A549 (cell line): ENCODE measurements around the gene RNF13. TPM values are rescaled to one million over a fixed set of nuclear protein-coding genes. Genes with fewer than 3 reads are reported as not detected.

ENCODE experiments used
- ATAC-seq, 2 experiments: fragments of 200-7000 bp in 1 of 2; fragments of >200 bp in 1 of 2; cut with Nextera tagmentation in 1 of 2; cut with Tn5 transposase in 1 of 2; 3 replicates each; pipeline versions ENCODE4 v1.8.0 to v1.9.1; 2018 to 2020; ENCODE audit warnings: mild to moderate bottlenecking in 1 of 2, moderate library complexity in 1 of 2
- CTCF ChIA-PET: fragments of 300-600 bp; sonication (Branson Sonifier 250); formaldehyde crosslinking; extraction: SDS; loops from one replicate; lab custom pipeline; 2021; ENCODE audit warnings: antibody characterized with exemption, inconsistent platforms; lab: Yijun Ruan, JAX
- POLR2A ChIA-PET: fragments of 350-600 bp; formaldehyde crosslinking; extraction: SDS; loops from one replicate; lab custom pipeline; 2021; ENCODE audit warnings: antibody characterized with exemption, inconsistent platforms; lab: Yijun Ruan, JAX
- DNase-seq, 2 experiments: peaks; one replicate each; pipeline versions ENCODE4 v3.0.0 to v3.0.0-alpha.2; 2011 to 2016; ENCODE audit warnings: low read depth in 1 of 2, low spot score in 1 of 2
- FAIRE-seq: peaks from 2 replicates; lab custom pipeline; 2011; peaks lifted over from hg19 to GRCh38; lab: Jason Lieb, UNC
- H3K27ac ChIP-seq, 2 experiments: fragments of >200 bp; sonication (Bioruptor Twin); formaldehyde crosslinking; 3 replicates each; pipeline ENCODE4 v1.5.1; 2016 to 2017
- H3K4me1 ChIP-seq: fragments of >200 bp; sonication (Bioruptor Twin); formaldehyde crosslinking; 3 replicates; pipeline ENCODE4 v1.6.1; 2016
- H3K4me2 ChIP-seq: fragments of >200 bp; sonication (Bioruptor Twin); formaldehyde crosslinking; 3 replicates; pipeline ENCODE4 v1.6.1; 2016
- H3K4me3 ChIP-seq: fragments of >200 bp; sonication (Bioruptor Twin); formaldehyde crosslinking; 3 replicates; pipeline ENCODE4 v1.5.1; 2016
- H3K9me3 ChIP-seq: fragments of >200 bp; sonication (Bioruptor Twin); formaldehyde crosslinking; 3 replicates; pipeline ENCODE4 v1.6.1; 2016
- CBX8 ChIP-seq: fragments of 200-600 bp; sonication (generic); IDR thresholded peaks from 2 replicates; pipeline ENCODE4 v1.6.1; 2016
- CEBPB ChIP-seq, 2 experiments: fragments of >200 bp in 1 of 2; sonication (Bioruptor Twin) in 1 of 2; formaldehyde crosslinking in 1 of 2; IDR thresholded peaks; 2 replicates each; pipeline ENCODE4 v1.6.1; 2012 to 2016
- CHD2 ChIP-seq: fragments of 150-350 bp; IDR thresholded peaks from 2 replicates; pipeline ENCODE4 v1.6.1; 2014; ENCODE audit warnings: low read length; ENCODE audit not compliant: partially characterized antibody
- EHF ChIP-seq: fragments of 250-450 bp; sonication (Bioruptor Pico); IDR thresholded peaks from 2 replicates; pipeline ENCODE4 v1.5.0; 2020; ENCODE audit warnings: mild to moderate bottlenecking
- FOSB ChIP-seq: fragments of 250-450 bp; sonication (Bioruptor Pico); IDR thresholded peaks from 2 replicates; pipeline ENCODE4 v1.5.0; 2020; ENCODE audit warnings: mild to moderate bottlenecking, moderate library complexity
- FOSL2 ChIP-seq, 2 experiments: fragments of 450-650 bp in 1 of 2; fragments of >200 bp in 1 of 2; sonication (Bioruptor Twin) in 1 of 2; formaldehyde crosslinking; IDR thresholded peaks; 2 replicates each; pipeline versions ENCODE4 v1.5.0 to v1.6.1; 2016 to 2020; ENCODE audit warnings: mild to moderate bottlenecking in 1 of 2, moderate library complexity in 1 of 2
- FOXS1 ChIP-seq: fragments of 250-450 bp; sonication (Bioruptor Pico); IDR thresholded peaks from 2 replicates; pipeline ENCODE4 v1.5.0; 2020; ENCODE audit warnings: mild to moderate bottlenecking, moderate library complexity
- GATA3 ChIP-seq: IDR thresholded peaks from 2 replicates; pipeline ENCODE4 v1.6.1; 2012; ENCODE audit warnings: borderline replicate concordance
- HDAC2 ChIP-seq: fragments of 200-600 bp; sonication (generic); IDR thresholded peaks from 2 replicates; pipeline ENCODE4 v1.6.1; 2016
- HOXB13 ChIP-seq: fragments of 250-450 bp; sonication (Bioruptor Pico); IDR thresholded peaks from 2 replicates; pipeline ENCODE4 v1.5.0; 2020; ENCODE audit warnings: low read depth, mild to moderate bottlenecking, moderate library complexity
- KDM1A ChIP-seq: fragments of 200-600 bp; sonication (generic); IDR thresholded peaks from 2 replicates; pipeline ENCODE4 v1.6.1; 2016; ENCODE audit warnings: low read depth, mild to moderate bottlenecking
- MAFK ChIP-seq: fragments of 450-650 bp; IDR thresholded peaks from 2 replicates; pipeline ENCODE4 v1.6.1; 2014; ENCODE audit not compliant: partially characterized antibody
- MAZ ChIP-seq: fragments of 150-350 bp; IDR thresholded peaks from 2 replicates; pipeline ENCODE4 v1.6.1; 2014; ENCODE audit warnings: antibody characterized with exemption, low read depth, low read length, borderline replicate concordance
- NR3C1 ChIP-seq: fragments of >200 bp; sonication (Bioruptor Twin); formaldehyde crosslinking; IDR thresholded peaks from 3 replicates; pipeline ENCODE4 v1.6.1; 2017
- RARB ChIP-seq: fragments of 250-450 bp; sonication (Bioruptor Pico); IDR thresholded peaks from 2 replicates; pipeline ENCODE4 v1.8.0; 2021; ENCODE audit warnings: mild to moderate bottlenecking, moderate library complexity
- RCOR1 ChIP-seq: fragments of 150-350 bp; IDR thresholded peaks from 2 replicates; pipeline ENCODE4 v1.6.1; 2014; ENCODE audit warnings: antibody characterized with exemption, low read length, low read depth
- RFX5 ChIP-seq: fragments of 450-650 bp; IDR thresholded peaks from 2 replicates; pipeline ENCODE4 v1.7.1; 2014; ENCODE audit warnings: antibody characterized with exemption, mild to moderate bottlenecking, moderate library complexity
- SREBF2 ChIP-seq: fragments of 450-650 bp; IDR thresholded peaks from 2 replicates; pipeline ENCODE4 v1.6.1; 2014; ENCODE audit warnings: mild to moderate bottlenecking, moderate library complexity
- TP53 ChIP-seq: fragments of 250-450 bp; sonication (Bioruptor Pico); IDR thresholded peaks from 2 replicates; pipeline ENCODE4 v1.5.0; 2021; ENCODE audit warnings: mild to moderate bottlenecking, moderate library complexity
- ZC3H11A ChIP-seq: fragments of 450-650 bp; IDR thresholded peaks from 2 replicates; pipeline ENCODE4 v1.6.1; 2014; ENCODE audit warnings: antibody characterized with exemption, mild to moderate bottlenecking
- WGBS: methylation state at CpG from one replicate; pipeline ENCODE4 v1.1.6; 2017; ENCODE audit errors: missing lambda C conversion rate; 5-methylcytosine and 5-hydroxymethylcytosine counted together
- polyA plus RNA-seq, 4 experiments: library from polyadenylated mRNA; depleted of rRNA in 3 of 4; stranded (reverse); fragments of >200 nt; fragmentation: RNase III in 1 of 4; extraction: RNeasy Plus Mini Kit Qiagen cat#74134 plus additional on column Dnase treatment in 1 of 4; gene quantifications; 2 replicates in 3 of 4; 3 replicates in 1 of 4; pipeline ENCODE4 v1.2.3, GENCODE V29; 2011 to 2017
- TF ChIP-seq, protein P1 (sequence below): IDR thresholded peaks from 2 replicates; pipeline ENCODE4 v1.6.1; 2012
- TF ChIP-seq, protein P2 (sequence below): fragments of 250-450 bp; sonication (Bioruptor Pico); IDR thresholded peaks from 2 replicates; pipeline ENCODE4 v1.5.0; 2020; ENCODE audit warnings: low read depth, mild to moderate bottlenecking, moderate library complexity
- TF ChIP-seq, protein P3 (sequence below): IDR thresholded peaks from 2 replicates; pipeline ENCODE4 v1.6.1; 2012; ENCODE audit warnings: low read depth, borderline replicate concordance

Gene RNF13
- polyA plus RNA-seq, 2 of the 4 experiments (the other 2 are of a cell fraction), result 46.2 to 100 TPM

DNA sequence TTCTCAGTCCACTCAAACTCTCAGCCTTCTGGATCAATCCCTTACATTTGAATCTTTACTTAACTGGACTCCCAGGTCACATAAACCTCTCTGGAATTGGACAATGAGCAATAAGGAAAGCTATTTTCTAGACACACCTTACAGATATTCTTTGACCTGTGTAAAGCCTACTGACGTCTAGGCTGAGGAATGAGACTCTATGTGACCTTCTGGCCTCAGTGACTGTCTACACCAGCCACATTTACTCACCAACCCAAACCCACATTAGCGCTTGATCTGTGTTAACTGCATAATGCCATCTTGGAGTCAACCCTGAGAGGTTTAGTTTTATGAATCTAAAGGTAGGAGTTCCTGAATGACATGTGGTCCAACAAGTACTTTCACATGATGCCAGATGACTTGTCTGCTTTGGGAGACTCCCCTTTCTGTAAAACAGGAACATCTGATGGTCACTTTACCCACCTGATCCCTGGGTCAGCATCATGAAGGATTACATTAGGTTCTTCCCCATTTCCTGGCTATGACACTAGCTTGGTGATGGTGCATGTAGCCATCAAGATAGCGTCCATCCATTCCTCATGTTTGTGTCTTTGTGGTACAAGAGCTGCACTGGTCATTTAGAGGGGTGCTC is 49.3 kb upstream of the RNF13 start:
- Histone ChIP-seq H3K4me3 (no peak overlapping the region), H3K4me1 (0 out of 3 replicates have a peak, but pooled peaks cover 2% of the 10 kb centered on the region), H3K27ac (no peak overlapping the region), H3K4me2 (no peak overlapping the region), H3K9me3 (no peaks in the 10 kb centered on the region)
- TF ChIP-seq, protein P1, sequence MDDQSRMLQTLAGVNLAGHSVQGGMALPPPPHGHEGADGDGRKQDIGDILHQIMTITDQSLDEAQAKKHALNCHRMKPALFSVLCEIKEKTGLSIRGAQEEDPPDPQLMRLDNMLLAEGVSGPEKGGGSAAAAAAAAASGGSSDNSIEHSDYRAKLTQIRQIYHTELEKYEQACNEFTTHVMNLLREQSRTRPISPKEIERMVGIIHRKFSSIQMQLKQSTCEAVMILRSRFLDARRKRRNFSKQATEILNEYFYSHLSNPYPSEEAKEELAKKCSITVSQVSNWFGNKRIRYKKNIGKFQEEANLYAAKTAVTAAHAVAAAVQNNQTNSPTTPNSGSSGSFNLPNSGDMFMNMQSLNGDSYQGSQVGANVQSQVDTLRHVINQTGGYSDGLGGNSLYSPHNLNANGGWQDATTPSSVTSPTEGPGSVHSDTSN, result no peak
- TF ChIP-seq TP53, result no peak
- no peak for TF ChIP-seq CBX8
- TF ChIP-seq, protein P2, sequence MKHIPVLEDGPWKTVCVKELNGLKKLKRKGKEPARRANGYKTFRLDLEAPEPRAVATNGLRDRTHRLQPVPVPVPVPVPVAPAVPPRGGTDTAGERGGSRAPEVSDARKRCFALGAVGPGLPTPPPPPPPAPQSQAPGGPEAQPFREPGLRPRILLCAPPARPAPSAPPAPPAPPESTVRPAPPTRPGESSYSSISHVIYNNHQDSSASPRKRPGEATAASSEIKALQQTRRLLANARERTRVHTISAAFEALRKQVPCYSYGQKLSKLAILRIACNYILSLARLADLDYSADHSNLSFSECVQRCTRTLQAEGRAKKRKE (CRISPR knock-in tag), result no peak
- no peak for TF ChIP-seq HDAC2
- no peak for TF ChIP-seq RARB
- TF ChIP-seq SREBF2, result no peak
- TF ChIP-seq MAFK, result no peak
- ChIA-PET CTCF (interaction anchor here (2.9 to 19.5 kb wide), 3 partner anchors 8 to 44 kb away, joined by 18 to 231 read pairs (median 30); no protein-coding TSS in a partner anchor), POLR2A (no interaction called here)
- ATAC-seq, result peak; percentile 36 to 40; a peak in 1 of 6 replicates
- DNase-seq, result peak in 1 of 2 experiments; percentile 10
- no peak for FAIRE-seq
- 44% methylated on average over 3 of the region's 3 CpGs for WGBS

DNA sequence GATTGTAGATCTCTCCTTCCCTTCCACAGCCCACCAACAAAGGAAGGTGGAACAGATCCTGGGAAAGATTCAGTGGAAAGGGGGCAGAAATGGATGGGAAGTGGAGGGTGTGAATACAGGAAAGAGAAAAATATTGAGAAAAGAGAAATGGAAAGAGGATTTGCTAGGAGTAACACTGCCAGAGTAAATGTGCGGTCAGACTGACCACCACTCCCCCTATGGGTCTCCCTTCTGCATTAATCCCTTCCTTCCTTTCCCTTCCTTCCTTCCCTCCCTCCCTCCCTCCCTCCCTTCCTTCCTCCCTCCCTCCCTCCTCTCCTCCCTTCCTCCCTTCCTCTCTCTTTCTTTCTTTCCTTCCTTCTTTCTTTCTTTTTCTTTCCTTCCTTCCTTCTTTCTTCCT is 48.7 kb upstream of the RNF13 start:
- TF ChIP-seq FOSL2 (IDR thresholded peaks at IDR 0.05) (no peak), FOSL2 (CRISPR knock-in tag; IDR thresholded peaks at IDR 0.05) (no peak), CHD2 (no peak), FOSB (CRISPR knock-in tag) (no peak), FOXS1 (CRISPR knock-in tag) (no peak), KDM1A (no peak), RFX5 (no peak), RCOR1 (no peak), HOXB13 (CRISPR knock-in tag) (no peak), CBX8 (no peak), EHF (no peak), MAZ (no peak), NR3C1 (no peak), ZC3H11A (no peak), SREBF2 (no peak), GATA3 (no peak), CEBPB (IDR thresholded peaks at IDR 0.05) (no peak)
- TF ChIP-seq, protein P2 (CRISPR knock-in tag), result no peak
- TF ChIP-seq, protein P3, sequence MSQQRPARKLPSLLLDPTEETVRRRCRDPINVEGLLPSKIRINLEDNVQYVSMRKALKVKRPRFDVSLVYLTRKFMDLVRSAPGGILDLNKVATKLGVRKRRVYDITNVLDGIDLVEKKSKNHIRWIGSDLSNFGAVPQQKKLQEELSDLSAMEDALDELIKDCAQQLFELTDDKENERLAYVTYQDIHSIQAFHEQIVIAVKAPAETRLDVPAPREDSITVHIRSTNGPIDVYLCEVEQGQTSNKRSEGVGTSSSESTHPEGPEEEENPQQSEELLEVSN, result no peak
- TF ChIP-seq, all 56 proteins: peak for 0
- Histone ChIP-seq H3K4me3 (no peak overlapping the region), H3K27ac (no peak overlapping the region), H3K4me2 (no peak overlapping the region), H3K4me1 (0 out of 3 replicates have a peak, but pooled peaks cover 2% of the 10 kb centered on the region), H3K9me3 (no peaks in the 10 kb centered on the region)
- WGBS, result 51% methylated on average over 1 of the region's 1 CpG
- 0 out of 6 replicates have a peak, but pooled peaks of 1 of the 2 experiments have one; percentile 30 for ATAC-seq
- FAIRE-seq, result no peak
- CTCF ChIA-PET, result interaction anchor here (1.1 to 19.5 kb wide), 4 partner anchors 8 to 44 kb away, joined by 3 to 231 read pairs (median 24); no protein-coding TSS in a partner anchor
- POLR2A ChIA-PET, result no interaction called here
- no peak for DNase-seq
